Lower lobe of right lung (tissue), 2 donors: ENCODE results near the gene GPR146. TPM values are rescaled to one million over a fixed set of nuclear protein-coding genes. Genes with fewer than 3 reads are reported as not detected.
A peak's percentile ranks its signal among the peaks of the same experiment; 100 is the strongest.

Experiments
- ATAC-seq, 2 donors: fragments of 200-7000 bp; cut with Tn5 transposase; one replicate each; pipeline ENCODE4 v1.9.1; 2020 to 2022; ENCODE audit warnings: mild to moderate bottlenecking in 2 of 2, moderate library complexity in 2 of 2
- DNase-seq: peaks from one replicate; pipeline ENCODE4 v3.0.0-alpha.2; 2020
- H3K27ac ChIP-seq: fragments of 200-600 bp; one replicate; pipeline ENCODE4 v1.8.0; 2022
- H3K27me3 ChIP-seq: fragments of 200-600 bp; one replicate; pipeline ENCODE4 v1.8.0; 2022; ENCODE audit warnings: low read depth
- H3K36me3 ChIP-seq: fragments of 200-600 bp; one replicate; pipeline ENCODE4 v1.8.0; 2022; ENCODE audit warnings: mild to moderate bottlenecking
- H3K4me1 ChIP-seq: fragments of 200-600 bp; one replicate; pipeline ENCODE4 v1.8.0; 2022
- H3K4me3 ChIP-seq: fragments of 200-600 bp; one replicate; pipeline ENCODE4 v1.8.0; 2022; ENCODE audit warnings: mild to moderate bottlenecking
- H3K9me3 ChIP-seq: fragments of 200-600 bp; one replicate; pipeline ENCODE4 v1.8.0; 2022
- CTCF ChIP-seq: fragments of 200-600 bp; IDR thresholded peaks from one replicate; pipeline ENCODE4 v1.8.0; 2022; ENCODE audit warnings: antibody characterized with exemption, mild to moderate bottlenecking
- intact Hi-C: fragments of 100-400 bp; cut with DNase I; formaldehyde crosslinking; loops from one replicate; pipeline ENCODE4 v1.11.0; 2022
- total RNA-seq: library from RNA; stranded (reverse); fragmentation: NEBNext Ultra II Directional; extraction: Animal tissue kit (Norgen Biotek cat#: 25700); gene quantifications from one replicate; pipeline ENCODE4 v1.2.1, GENCODE V29; 2021
- donor health status: DM: no; HTN: yes; CAD: no; lungs with severe emphysema.

GPR146 gene
- total RNA-seq, 1 donor from 2014 or later: 44.8 TPM

- intact Hi-C loops: no loop called here
- no peaks in the 10 kb centered on the region for H3K9me3 ChIP-seq
- DNase-seq: peak; percentile 23
- TF ChIP-seq CTCF: no peak
- no peak overlapping the region for H3K4me3 ChIP-seq
- H3K4me1 ChIP-seq: no peaks in the 10 kb centered on the region
- ATAC-seq: no peak
- no peaks in the 10 kb centered on the region for H3K27me3 ChIP-seq
- no peaks in the 10 kb centered on the region for H3K36me3 ChIP-seq
- H3K27ac ChIP-seq: no peak overlapping the region
Measured at GRCh38 chr7:1103789-1104515, 59.6 kb downstream of the GPR146 start.

DNA sequence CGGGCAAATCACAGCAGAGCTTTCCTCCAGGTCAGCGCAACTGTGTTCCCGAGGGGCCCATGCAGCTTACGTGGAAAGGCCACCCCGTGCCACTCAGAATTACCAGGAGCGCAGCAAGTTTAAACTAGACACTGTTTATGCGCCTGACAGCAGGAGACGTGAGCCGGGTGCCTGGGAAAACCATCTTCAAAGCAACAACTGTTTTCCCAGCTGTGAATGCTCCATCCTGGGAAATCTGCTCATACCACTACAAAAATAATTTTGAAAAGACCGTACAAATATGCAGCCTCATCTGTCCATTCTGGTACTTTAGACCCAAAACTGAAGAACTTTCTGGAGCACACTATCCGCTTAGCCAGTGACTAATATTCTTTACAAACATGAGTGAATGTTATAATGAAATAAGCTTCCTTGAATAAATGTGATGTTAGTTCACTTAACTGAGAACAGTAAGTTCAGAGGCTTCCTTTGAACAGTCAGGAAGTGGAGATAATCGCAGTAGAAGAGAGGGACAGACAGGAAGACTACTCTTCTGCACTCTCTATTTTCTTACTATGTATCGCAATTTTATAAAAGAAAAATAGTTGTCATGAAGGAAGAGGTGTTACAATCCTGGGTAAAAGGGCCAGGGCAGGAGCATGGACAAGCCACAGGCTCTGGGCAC lies 60.3 kb downstream of the GPR146 start:
- Histone ChIP-seq H3K27ac (no peak overlapping the region), H3K9me3 (no peaks in the 10 kb centered on the region), H3K4me1 (no peaks in the 10 kb centered on the region), H3K36me3 (no peaks in the 10 kb centered on the region), H3K4me3 (no peak overlapping the region), H3K27me3 (no peaks in the 10 kb centered on the region)
- ATAC-seq: no peak
- no peak for DNase-seq
- intact Hi-C loops: no loop called here
- no peak for TF ChIP-seq CTCF

- Histone ChIP-seq H3K4me1 (no peaks in the 10 kb centered on the region), H3K27ac (no peak overlapping the region), H3K36me3 (no peaks in the 10 kb centered on the region), H3K9me3 (no peaks in the 10 kb centered on the region), H3K4me3 (no peak overlapping the region), H3K27me3 (no peaks in the 10 kb centered on the region)
- peak; percentile 32 for DNase-seq
- ATAC-seq: no peak
- no peak for TF ChIP-seq CTCF
- intact Hi-C loops: no loop called here
Measured at GRCh38 chr7:1105189-1105588, 60.8 kb downstream of the GPR146 start.

- intact Hi-C loops: no loop called here
- no peak for TF ChIP-seq CTCF
- H3K4me3 ChIP-seq: no peak overlapping the region
- no peaks in the 10 kb centered on the region for H3K9me3 ChIP-seq
- no peaks in the 10 kb centered on the region for H3K4me1 ChIP-seq
- no peaks in the 10 kb centered on the region for H3K36me3 ChIP-seq
- DNase-seq: peak; percentile 30
- no peak overlapping the region for H3K27ac ChIP-seq
- no peak for ATAC-seq
- H3K27me3 ChIP-seq: no peaks in the 10 kb centered on the region
Measured at GRCh38 chr7:1106063-1106792, 61.9 kb downstream of the GPR146 start.

DNA sequence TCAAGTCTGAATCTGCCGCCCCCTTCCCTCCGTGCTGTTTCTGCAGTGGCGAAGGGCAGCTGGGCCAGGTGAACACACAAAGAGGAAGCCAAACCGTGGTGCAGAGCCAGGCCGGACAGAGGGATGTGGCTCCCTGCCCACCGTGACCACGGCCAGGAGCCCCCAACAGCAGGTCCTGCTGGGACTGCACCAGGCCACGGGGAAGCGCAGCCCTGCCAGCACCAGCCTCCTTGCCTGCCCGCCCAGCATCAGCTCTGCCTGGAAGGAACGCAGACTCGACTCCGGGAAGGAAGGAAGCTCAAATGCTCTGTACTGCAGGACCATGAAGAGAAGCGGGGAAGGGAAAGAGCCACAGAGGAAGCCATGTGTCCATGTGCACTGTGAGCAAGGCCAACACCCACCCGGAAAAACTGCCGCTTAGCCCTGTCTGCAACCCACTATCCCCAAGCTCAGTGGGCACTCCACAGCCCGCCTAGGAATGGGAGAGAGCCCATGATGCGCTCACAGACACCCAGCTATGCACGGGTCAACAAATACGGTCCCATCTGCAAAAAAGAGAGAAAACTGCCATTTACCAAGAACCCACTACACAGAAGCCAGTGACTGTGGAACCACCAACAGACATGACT lies 62.6 kb downstream of the GPR146 start:
- no peak for TF ChIP-seq CTCF
- no peaks in the 10 kb centered on the region for H3K36me3 ChIP-seq
- no peak overlapping the region for H3K4me3 ChIP-seq
- DNase-seq (peak; percentile 37), ATAC-seq (no peak)
- no peaks in the 10 kb centered on the region for H3K27me3 ChIP-seq
- intact Hi-C loops: no loop called here
- no peaks in the 10 kb centered on the region for H3K9me3 ChIP-seq
- no peak overlapping the region for H3K27ac ChIP-seq
- no peaks in the 10 kb centered on the region for H3K4me1 ChIP-seq
